Ishikawa (cell line): ENCODE data around the gene MARS1.

Experiments used
- CEBPB ChIP-seq: IDR thresholded peaks from 2 replicates; pipeline ENCODE4 v1.6.1; 2012
- EGR1 ChIP-seq: IDR thresholded peaks from 2 replicates; pipeline ENCODE4 v1.6.1; 2012
- EP300 ChIP-seq: IDR thresholded peaks from 2 replicates; pipeline ENCODE4 v1.6.1; 2012; ENCODE audit warnings: borderline replicate concordance
- FOXM1 ChIP-seq: IDR thresholded peaks from 2 replicates; pipeline ENCODE4 v1.6.1; 2012; ENCODE audit warnings: low read depth, borderline replicate concordance
- NFIC ChIP-seq: IDR thresholded peaks from 2 replicates; pipeline ENCODE4 v1.6.1; 2012
- RAD21 ChIP-seq: IDR thresholded peaks from 2 replicates; pipeline ENCODE4 v1.6.1; 2012; ENCODE audit warnings: low read depth
- TAF1 ChIP-seq: IDR thresholded peaks from 2 replicates; pipeline ENCODE4 v1.6.1; 2012; ENCODE audit warnings: low read depth, mild to moderate bottlenecking
- TCF12 ChIP-seq: IDR thresholded peaks from 2 replicates; pipeline ENCODE4 v1.6.1; 2012; ENCODE audit warnings: low read depth
- TEAD4 ChIP-seq: IDR thresholded peaks from 2 replicates; pipeline ENCODE4 v1.6.1; 2012
- YY1 ChIP-seq: IDR thresholded peaks from 2 replicates; pipeline ENCODE4 v1.6.1; 2012; ENCODE audit warnings: low read depth
- TF ChIP-seq, protein P1 (sequence below): IDR thresholded peaks from 2 replicates; pipeline ENCODE4 v1.6.1; 2012
- TF ChIP-seq, protein P2 (sequence below): IDR thresholded peaks from 2 replicates; pipeline ENCODE4 v1.6.1; 2012; ENCODE audit warnings: low read depth, mild to moderate bottlenecking
- TF ChIP-seq, protein P3 (sequence below): IDR thresholded peaks from 2 replicates; pipeline ENCODE4 v1.6.1; 2012

DNA sequence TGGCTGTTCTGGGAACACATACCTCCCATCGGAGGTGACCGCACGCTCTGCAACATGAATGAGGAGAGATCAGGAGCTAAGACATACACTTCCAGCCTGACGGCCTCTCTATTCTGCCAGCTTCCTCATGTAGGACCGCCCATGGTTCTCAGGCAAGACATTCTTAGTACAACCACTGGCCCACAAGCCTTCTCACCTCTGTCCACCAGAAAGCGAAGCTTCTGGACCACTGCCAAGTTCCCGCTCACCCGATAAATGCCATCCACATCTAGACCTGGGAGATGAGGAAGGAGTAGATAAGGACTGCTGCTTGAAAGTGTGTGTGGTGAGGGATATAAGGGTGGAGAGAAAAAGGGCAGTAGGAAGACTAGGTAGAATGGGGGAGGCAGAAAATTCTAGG is 13.4 kb upstream of the MARS1 start:
- TF ChIP-seq, protein P1, sequence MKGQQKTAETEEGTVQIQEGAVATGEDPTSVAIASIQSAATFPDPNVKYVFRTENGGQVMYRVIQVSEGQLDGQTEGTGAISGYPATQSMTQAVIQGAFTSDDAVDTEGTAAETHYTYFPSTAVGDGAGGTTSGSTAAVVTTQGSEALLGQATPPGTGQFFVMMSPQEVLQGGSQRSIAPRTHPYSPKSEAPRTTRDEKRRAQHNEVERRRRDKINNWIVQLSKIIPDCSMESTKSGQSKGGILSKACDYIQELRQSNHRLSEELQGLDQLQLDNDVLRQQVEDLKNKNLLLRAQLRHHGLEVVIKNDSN: no peak
- TF ChIP-seq RAD21 (no peak), EP300 (no peak), EGR1 (no peak), TEAD4 (no peak), FOXM1 (no peak), TAF1 (no peak), TCF12 (no peak), CEBPB (no peak), YY1 (no peak), NFIC (peak; percentile 48; the same call in 1 of the 2 replicates)
- TF ChIP-seq, protein P2, sequence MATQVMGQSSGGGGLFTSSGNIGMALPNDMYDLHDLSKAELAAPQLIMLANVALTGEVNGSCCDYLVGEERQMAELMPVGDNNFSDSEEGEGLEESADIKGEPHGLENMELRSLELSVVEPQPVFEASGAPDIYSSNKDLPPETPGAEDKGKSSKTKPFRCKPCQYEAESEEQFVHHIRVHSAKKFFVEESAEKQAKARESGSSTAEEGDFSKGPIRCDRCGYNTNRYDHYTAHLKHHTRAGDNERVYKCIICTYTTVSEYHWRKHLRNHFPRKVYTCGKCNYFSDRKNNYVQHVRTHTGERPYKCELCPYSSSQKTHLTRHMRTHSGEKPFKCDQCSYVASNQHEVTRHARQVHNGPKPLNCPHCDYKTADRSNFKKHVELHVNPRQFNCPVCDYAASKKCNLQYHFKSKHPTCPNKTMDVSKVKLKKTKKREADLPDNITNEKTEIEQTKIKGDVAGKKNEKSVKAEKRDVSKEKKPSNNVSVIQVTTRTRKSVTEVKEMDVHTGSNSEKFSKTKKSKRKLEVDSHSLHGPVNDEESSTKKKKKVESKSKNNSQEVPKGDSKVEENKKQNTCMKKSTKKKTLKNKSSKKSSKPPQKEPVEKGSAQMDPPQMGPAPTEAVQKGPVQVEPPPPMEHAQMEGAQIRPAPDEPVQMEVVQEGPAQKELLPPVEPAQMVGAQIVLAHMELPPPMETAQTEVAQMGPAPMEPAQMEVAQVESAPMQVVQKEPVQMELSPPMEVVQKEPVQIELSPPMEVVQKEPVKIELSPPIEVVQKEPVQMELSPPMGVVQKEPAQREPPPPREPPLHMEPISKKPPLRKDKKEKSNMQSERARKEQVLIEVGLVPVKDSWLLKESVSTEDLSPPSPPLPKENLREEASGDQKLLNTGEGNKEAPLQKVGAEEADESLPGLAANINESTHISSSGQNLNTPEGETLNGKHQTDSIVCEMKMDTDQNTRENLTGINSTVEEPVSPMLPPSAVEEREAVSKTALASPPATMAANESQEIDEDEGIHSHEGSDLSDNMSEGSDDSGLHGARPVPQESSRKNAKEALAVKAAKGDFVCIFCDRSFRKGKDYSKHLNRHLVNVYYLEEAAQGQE: no peak
- TF ChIP-seq, protein P3, sequence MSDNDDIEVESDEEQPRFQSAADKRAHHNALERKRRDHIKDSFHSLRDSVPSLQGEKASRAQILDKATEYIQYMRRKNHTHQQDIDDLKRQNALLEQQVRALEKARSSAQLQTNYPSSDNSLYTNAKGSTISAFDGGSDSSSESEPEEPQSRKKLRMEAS: no peak
